Adipose tissue (tissue), 3 donors: ENCODE measurements around the gene DPM3. TPM values are rescaled to one million over a fixed set of nuclear protein-coding genes. Genes with fewer than 3 reads are reported as not detected.

Source experiments
- H3K27ac ChIP-seq: one replicate; pipeline ENCODE4 v1.5.1; 2013; ENCODE audit warnings: low read depth, low read length
- WGBS, 3 donors: extraction: QIAGEN DNeasy Blood & Tissue Kit; methylation state at CpG; one replicate each; pipeline ENCODE4 v1.1.7; 2013; 5-methylcytosine and 5-hydroxymethylcytosine counted together
- polyA plus RNA-seq, 3 donors: library from polyadenylated mRNA; stranded (reverse); fragments of 200-250 nt; gene quantifications; one replicate each; pipeline ENCODE4 v1.2.3, GENCODE V29; 2013
- donor health status: healthy with polysubstance abuse.
- donor health status: Bipolar disorder and iron deficiency.
- donor health status: healthy.

The DPM3 gene
- polyA plus RNA-seq, 3 donors, result 177 to 203 (median 201) TPM

- no peak overlapping the region for H3K27ac ChIP-seq
- 58 to 78% (median 76%) methylated on average over 5 of the region's 5 CpGs for WGBS, 3 donors
These were observed 26.8 kb downstream of the DPM3 start for GRCh38 chr1:155113450-155113980.

- no peak overlapping the region for H3K27ac ChIP-seq
- WGBS, 3 donors, result 46 to 76% (median 59%) methylated on average over 8 of the region's 8 CpGs
These were observed 29.5 kb downstream of the DPM3 start for GRCh38 chr1:155110826-155111225.

- no peak overlapping the region for H3K27ac ChIP-seq
- WGBS, 3 donors, result 80 to 85% (median 85%) methylated on average over 8 of the region's 8 CpGs
These were observed 29.9 kb downstream of the DPM3 start for GRCh38 chr1:155110381-155110780.

GRCh38 chr1:155108296-155108695, 32.0 kb downstream of the DPM3 start:
- H3K27ac ChIP-seq, result no peak overlapping the region
- WGBS, 3 donors, result 68 to 83% (median 80%) methylated on average over 5 of the region's 5 CpGs

GRCh38 chr1:155107309-155108264, 32.7 kb downstream of the DPM3 start:
- WGBS, 3 donors, result 74 to 79% (median 78%) methylated on average over 12 of the region's 12 CpGs
- no peak overlapping the region for H3K27ac ChIP-seq

GRCh38 chr1:155106862-155107261, 33.5 kb downstream of the DPM3 start:
- WGBS, 3 donors, result 73 to 80% (median 76%) methylated on average over 6 of the region's 6 CpGs
- no peak overlapping the region for H3K27ac ChIP-seq

GRCh38 chr1:155105604-155106011, 34.7 kb downstream of the DPM3 start:
- no peak overlapping the region for H3K27ac ChIP-seq
- WGBS, 3 donors, result 37 to 65% (median 43%) methylated on average over 7 of the region's 7 CpGs

GRCh38 chr1:155104605-155105534, 35.5 kb downstream of the DPM3 start:
- WGBS, 3 donors, result 66 to 84% (median 73%) methylated on average over 7 of the region's 7 CpGs
- H3K27ac ChIP-seq, result no peak overlapping the region

GRCh38 chr1:155103325-155103724, 37.0 kb downstream of the DPM3 start:
- 68 to 91% (median 83%) methylated on average over 9 of the region's 9 CpGs for WGBS, 3 donors

GRCh38 chr1:155099331-155099730, 41.0 kb downstream of the DPM3 start:
- WGBS, 3 donors, result 83 to 85% (median 84%) methylated on average over 7 of the region's 7 CpGs

More at GRCh38 chr1:155103325-155103724, 37.0 kb downstream of the DPM3 start:
- no peak overlapping the region for H3K27ac ChIP-seq

GRCh38 chr1:155094622-155094948, 45.7 kb downstream of the DPM3 start:
- WGBS, 3 donors, result 60 to 62% (median 60%) methylated on average over 2 of the region's 2 CpGs
- no peak overlapping the region for H3K27ac ChIP-seq

More at GRCh38 chr1:155099331-155099730, 41.0 kb downstream of the DPM3 start:
- no peak overlapping the region for H3K27ac ChIP-seq

- no peak overlapping the region for H3K27ac ChIP-seq
- WGBS, 3 donors, result 20 to 34% (median 26%) methylated on average over 13 of the region's 13 CpGs
These were observed 46.3 kb downstream of the DPM3 start for GRCh38 chr1:155093911-155094621.

GRCh38 chr1:155092641-155093040, 47.7 kb downstream of the DPM3 start:
- WGBS, 3 donors, result 78 to 95% (median 89%) methylated on average over 12 of the region's 12 CpGs
- no peak overlapping the region for H3K27ac ChIP-seq

GRCh38 chr1:155092131-155092530, 48.2 kb downstream of the DPM3 start:
- no peak overlapping the region for H3K27ac ChIP-seq
- 85 to 93% (median 85%) methylated on average over 6 of the region's 6 CpGs for WGBS, 3 donors

- WGBS, 3 donors, result 20 to 27% (median 24%) methylated on average over 28 to 29 of the region's 29 CpGs
- H3K27ac ChIP-seq, result no peak overlapping the region
These were observed 49.0 kb downstream of the DPM3 start for GRCh38 chr1:155091071-155092051.
